ENCODE measurements around the gene TMEM165. TPM values are rescaled to one million over a fixed set of nuclear protein-coding genes. Genes with fewer than 3 reads are reported as not detected.

Gene TMEM165
- polyA plus RNA-seq, 3 donors, result 77.4 to 96.4 (median 92.8) TPM

GRCh38 chr4:55435141-55435841 is 39.5 kb downstream of the TMEM165 start:
- TF ChIP-seq CTCF (IDR thresholded peaks at IDR 0.05), result no peak
- Histone ChIP-seq H3K9ac (ENCODE audit: insufficient read depth, low read length, poor library complexity, severe bottlenecking) (no peak overlapping the region), H2AFZ (ENCODE audit: insufficient read depth, low read depth, low read length, poor library complexity, severe bottlenecking) (no peak overlapping the region), H4K20me1 (ENCODE audit: insufficient read depth, low read length) (peaks cover 49% of the 10 kb centered on the region), H3K4me2 (replicated peaks; ENCODE audit: extremely low read depth, low read length, poor library complexity, severe bottlenecking) (no peak overlapping the region), H3K9me3 (replicated peaks in 1 of 2; ENCODE audit: control insufficient read depth in 1 of 2, insufficient read depth in 1 of 2, low read length in 2 of 2) (no peaks in the 10 kb centered on the region), H3K79me2 (ENCODE audit: insufficient read depth, low read length) (no peaks in the 10 kb centered on the region), H3K36me3 (replicated peaks in 1 of 2; ENCODE audit: control insufficient read depth in 1 of 2, insufficient read depth in 2 of 2, low read length in 2 of 2) (peaks cover 56 to 92% of the 10 kb centered on the region in 2 donors), H3K4me1 (ENCODE audit: control insufficient read depth in 1 of 2, insufficient read depth in 2 of 2, low read length in 2 of 2) (no peaks in the 10 kb centered on the region), H3K27me3 (ENCODE audit: control insufficient read depth in 2 of 2, insufficient read depth in 2 of 2, low read length in 2 of 2) (no peaks in the 10 kb centered on the region), H3K27ac (ENCODE audit: low read depth in 1 of 2, low read length in 2 of 2) (peak overlapping the region in 1 of 2 donors; percentile 49), H3K4me3 (replicated peaks in 1 of 3; ENCODE audit: low read depth in 2 of 3, low read length in 3 of 3) (no peak overlapping the region)
- Mint-ChIP-seq H3K27ac (peak overlapping the region in 4 of 7 donors; percentile 0 to 81 (median 40)), H3K27me3 (ENCODE audit: low read depth in 3 of 3) (no peaks in the 10 kb centered on the region), H3K4me3 (no peak overlapping the region), H3K9me3 (no peaks in the 10 kb centered on the region), H3K4me1 (peaks cover 5% of the 10 kb centered on the region), H3K36me3 (peaks cover 54 to 68% of the 10 kb centered on the region in 2 donors)
- WGBS (ENCODE audit: insufficient coverage), result 0% methylated on average over 3 of the region's 3 CpGs
- peak in 1 of 3 donors; percentile 28 for DNase-seq
- intact Hi-C loops (cut with micrococcal nuclease), result no loop called here

GRCh38 chr4:55437356-55437796 is 41.6 kb downstream of the TMEM165 start:
- Histone ChIP-seq H3K36me3 (replicated peaks in 1 of 2; ENCODE audit: control insufficient read depth in 1 of 2, insufficient read depth in 2 of 2, low read length in 2 of 2) (peaks cover 41 to 89% of the 10 kb centered on the region in 2 donors), H3K4me2 (replicated peaks; ENCODE audit: extremely low read depth, low read length, poor library complexity, severe bottlenecking) (no peak overlapping the region), H4K20me1 (ENCODE audit: insufficient read depth, low read length) (peaks cover 38% of the 10 kb centered on the region), H3K9ac (ENCODE audit: insufficient read depth, low read length, poor library complexity, severe bottlenecking) (no peak overlapping the region), H3K27me3 (ENCODE audit: control insufficient read depth in 2 of 2, insufficient read depth in 2 of 2, low read length in 2 of 2) (no peaks in the 10 kb centered on the region), H2AFZ (ENCODE audit: insufficient read depth, low read depth, low read length, poor library complexity, severe bottlenecking) (no peak overlapping the region), H3K9me3 (replicated peaks in 1 of 2; ENCODE audit: control insufficient read depth in 1 of 2, insufficient read depth in 1 of 2, low read length in 2 of 2) (no peaks in the 10 kb centered on the region), H3K79me2 (ENCODE audit: insufficient read depth, low read length) (no peaks in the 10 kb centered on the region), H3K4me3 (replicated peaks in 1 of 3; ENCODE audit: low read depth in 2 of 3, low read length in 3 of 3) (no peak overlapping the region), H3K27ac (ENCODE audit: low read depth in 1 of 2, low read length in 2 of 2) (no peak overlapping the region), H3K4me1 (ENCODE audit: control insufficient read depth in 1 of 2, insufficient read depth in 2 of 2, low read length in 2 of 2) (no peaks in the 10 kb centered on the region)
- H3K4me3 Mint-ChIP-seq, result no peak overlapping the region
- no peak for TF ChIP-seq CTCF (IDR thresholded peaks at IDR 0.05)
- H3K36me3 Mint-ChIP-seq, result peaks cover 52 to 61% of the 10 kb centered on the region in 2 donors
- no peaks in the 10 kb centered on the region for H3K9me3 Mint-ChIP-seq
- no peak for DNase-seq
- no peaks in the 10 kb centered on the region for H3K27me3 Mint-ChIP-seq (ENCODE audit: low read depth in 3 of 3)
- H3K4me1 Mint-ChIP-seq, result peaks cover 5% of the 10 kb centered on the region
- 100% methylated on average over 1 of the region's 5 CpGs for WGBS (ENCODE audit: insufficient coverage)
- no peak overlapping the region for H3K27ac Mint-ChIP-seq
- intact Hi-C loops (cut with micrococcal nuclease), result no loop called here
